K562 (cell line): Measurements from ENCODE around the gene CD34. TPM values are rescaled to one million over a fixed set of nuclear protein-coding genes. Genes with fewer than 3 reads are reported as not detected.

Experiments
- BCOR ChIP-seq: fragments of 450-650 bp; IDR thresholded peaks from 2 replicates; pipeline ENCODE4 v1.6.1; 2016
- BHLHE40 ChIP-seq: IDR thresholded peaks from 2 replicates; pipeline ENCODE4 v1.6.1; 2011; ENCODE audit warnings: low read length, improper control_type of control experiment
- BMI1 ChIP-seq: fragments of 150-350 bp; IDR thresholded peaks from 2 replicates; pipeline ENCODE4 v1.6.1; 2014; ENCODE audit warnings: low read length
- CEBPB ChIP-seq: fragments of 450-650 bp; IDR thresholded peaks from 2 replicates; pipeline ENCODE4 v1.6.1; 2016; ENCODE audit warnings: missing genetic modification characterization, missing compliant biosample characterization
- CHD1 ChIP-seq: fragments of 200-600 bp; sonication (generic); IDR thresholded peaks from one replicate; pipeline ENCODE4 v1.6.1; 2012; ENCODE audit warnings: mild to moderate bottlenecking, moderate library complexity, low read length, inconsistent platforms
- CTBP1 ChIP-seq: fragments of 450-650 bp; IDR thresholded peaks from 2 replicates; pipeline ENCODE4 v1.6.1; 2016; ENCODE audit warnings: borderline replicate concordance
- GABPB1 ChIP-seq: sonication (generic); formaldehyde crosslinking; IDR thresholded peaks from 2 replicates; pipeline ENCODE4 v1.8.0; 2022; ENCODE audit warnings: mild to moderate bottlenecking, missing genetic modification reagents
- GTF2E2 ChIP-seq: fragments of 200-800 bp; sonication (Bioruptor generic); IDR thresholded peaks from 2 replicates; pipeline ENCODE4 v1.6.1; 2016; ENCODE audit warnings: missing genetic modification characterization, missing compliant biosample characterization
- RBM14 ChIP-seq: fragments of 200-400 bp; formaldehyde crosslinking; IDR thresholded peaks from 2 replicates; pipeline ENCODE4 v1.6.1; 2018; ENCODE audit warnings: low read depth, mild to moderate bottlenecking, low read length, moderate library complexity, borderline replicate concordance; ENCODE audit not compliant: insufficient read depth
- RBM15 ChIP-seq: fragments of 200-400 bp; formaldehyde crosslinking; IDR thresholded peaks from 2 replicates; pipeline ENCODE4 v1.6.1; 2018; ENCODE audit warnings: mild to moderate bottlenecking, low read length, moderate library complexity; ENCODE audit not compliant: insufficient read depth
- SIN3B ChIP-seq: fragments of 450-650 bp; IDR thresholded peaks from 2 replicates; pipeline ENCODE4 v1.6.1; 2017; ENCODE audit warnings: low read depth, mild to moderate bottlenecking, moderate library complexity
- SOX6 ChIP-seq: fragments of 450-650 bp; IDR thresholded peaks from 2 replicates; pipeline ENCODE4 v1.6.1; 2014; ENCODE audit warnings: mild to moderate bottlenecking
- TCF7L2 ChIP-seq: fragments of 150-350 bp; IDR thresholded peaks from 2 replicates; pipeline ENCODE4 v1.6.1; 2016; ENCODE audit warnings: low read depth, mild to moderate bottlenecking, low read length, moderate library complexity
- ZNF121 ChIP-seq: sonication (generic); formaldehyde crosslinking; conservative IDR thresholded peaks from 2 replicates; pipeline ENCODE4 v1.8.0; 2022; ENCODE audit warnings: missing genetic modification reagents
- ZNF140 ChIP-seq: fragments of 250-450 bp; sonication (Bioruptor Pico); IDR thresholded peaks from 2 replicates; pipeline ENCODE4 v1.8.0; 2021; ENCODE audit warnings: moderate library complexity, mild to moderate bottlenecking, inconsistent platforms
- ZNF76 ChIP-seq: fragments of 250-450 bp; sonication (Bioruptor Pico); IDR thresholded peaks from 2 replicates; pipeline ENCODE4 v1.4.0; 2020; ENCODE audit warnings: mild to moderate bottlenecking, moderate library complexity, borderline replicate concordance
- ZSCAN29 ChIP-seq: fragments of 450-650 bp; IDR thresholded peaks from 2 replicates; pipeline ENCODE4 v1.6.1; 2017
- polyA plus RNA-seq, 8 experiments: library from polyadenylated mRNA; depleted of rRNA in 4 of 8; stranded (reverse) in 5 of 8; unstranded in 3 of 8; fragments of >200 nt; fragmentation: Nextera tagmentation in 2 of 8; fragmentation: Illumina TruSeq in 1 of 8; extraction: Ambion mirVana in 2 of 8; extraction: Trizol in 1 of 8; gene quantifications; 2 replicates each; pipeline versions ENCODE4 v1.2.1 to v1.2.3, GENCODE V29; 2011 to 2014; ENCODE audit warnings: inconsistent platforms in 1 of 8, missing spikeins in 1 of 8
- total RNA-seq, 7 experiments: library from RNA; depleted of rRNA in 6 of 7; stranded (reverse); fragments of >200 nt in 6 of 7; fragmentation: Illumina TruSeq in 2 of 7; extraction: Trizol in 2 of 7; gene quantifications; 2 replicates each; pipeline versions ENCODE4 v1.2.1 to v1.2.3, GENCODE V29; 2011 to 2021; ENCODE audit warnings: low replicate concordance in 1 of 7
- TF ChIP-seq, protein P1 (sequence below): IDR thresholded peaks from 2 replicates; pipeline ENCODE4 v1.6.1; 2011; ENCODE audit warnings: borderline replicate concordance, low read depth, mild to moderate bottlenecking, moderate library complexity, low read length; ENCODE audit not compliant: insufficient read depth, poor library complexity, severe bottlenecking
- TF ChIP-seq, protein P2 (sequence below): fragments of 450-650 bp; conservative IDR thresholded peaks from 2 replicates; pipeline ENCODE4 v1.6.1; 2016; ENCODE audit warnings: missing genetic modification characterization, low read depth, mild to moderate bottlenecking, missing compliant biosample characterization, moderate library complexity
- TF ChIP-seq, protein P3 (sequence below): fragments of 250-450 bp; sonication (Bioruptor Pico); IDR thresholded peaks from 2 replicates; pipeline ENCODE4 v1.5.1; 2021; ENCODE audit warnings: mild to moderate bottlenecking
- TF ChIP-seq, protein P4 (sequence below): sonication (generic); formaldehyde crosslinking; IDR thresholded peaks from 2 replicates; pipeline ENCODE4 v1.8.1; 2023; ENCODE audit warnings: mild to moderate bottlenecking, missing genetic modification reagents

The CD34 gene
- total and polyA plus RNA-seq, 9 of the 15 experiments (the other 6 are each of a cell fraction or from before 2014, with no cell fraction given): not detected

DNA sequence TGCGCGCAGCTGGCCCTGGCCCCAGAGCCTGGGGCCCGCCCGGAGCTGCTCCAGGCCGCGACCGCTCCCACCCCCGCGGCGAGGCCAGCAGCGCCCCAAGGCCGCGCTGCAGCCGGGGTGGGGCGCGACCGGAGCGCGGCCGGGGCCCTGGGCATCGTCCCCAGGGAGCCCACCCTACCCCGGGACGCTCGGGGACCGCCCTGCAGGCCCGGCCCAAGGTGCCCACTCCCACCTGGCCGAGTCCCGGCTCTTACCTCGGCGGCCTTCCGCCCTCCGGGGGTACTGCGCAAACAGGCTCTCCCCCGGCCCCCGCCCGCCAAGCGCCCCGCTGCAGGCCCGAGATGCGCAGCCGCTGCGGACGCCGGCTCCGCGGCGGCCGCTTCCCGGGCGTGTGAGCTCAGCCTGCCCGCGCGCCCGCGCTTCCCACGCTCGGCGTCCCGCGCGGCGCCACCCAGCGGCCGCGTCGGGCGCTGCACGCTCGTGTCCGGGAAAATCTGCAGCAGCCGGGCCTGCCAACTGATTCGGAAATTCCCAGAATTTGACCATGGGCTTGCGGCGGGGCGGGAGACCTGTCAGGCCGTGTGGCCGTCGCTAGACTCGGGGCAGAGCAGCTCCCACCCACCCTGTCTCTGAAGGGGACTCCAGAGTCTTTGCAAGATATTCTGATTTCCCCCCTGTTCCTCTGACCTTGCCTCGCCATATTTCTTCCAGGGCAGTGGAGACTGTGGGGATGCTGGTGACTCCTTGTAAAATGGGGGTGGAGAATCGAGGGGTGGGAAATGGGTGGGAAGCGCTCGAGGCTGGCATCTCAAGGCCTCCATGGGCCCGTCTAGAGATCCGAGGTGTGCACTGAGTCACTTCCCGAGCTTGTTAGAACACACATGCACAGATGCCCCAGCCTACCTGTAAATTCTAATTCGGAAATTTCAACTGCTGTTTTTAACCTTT, 41.9 kb downstream of the CD34 start (continued):
- TF ChIP-seq SOX6: 0 out of 2 replicates have a peak, but pooled peaks have one; percentile 24
- peak; percentile 46 for TF ChIP-seq CHD1
- TF ChIP-seq GTF2E2: peak; percentile 74; the same call in 1 of the 2 replicates
- TF ChIP-seq, protein P1, sequence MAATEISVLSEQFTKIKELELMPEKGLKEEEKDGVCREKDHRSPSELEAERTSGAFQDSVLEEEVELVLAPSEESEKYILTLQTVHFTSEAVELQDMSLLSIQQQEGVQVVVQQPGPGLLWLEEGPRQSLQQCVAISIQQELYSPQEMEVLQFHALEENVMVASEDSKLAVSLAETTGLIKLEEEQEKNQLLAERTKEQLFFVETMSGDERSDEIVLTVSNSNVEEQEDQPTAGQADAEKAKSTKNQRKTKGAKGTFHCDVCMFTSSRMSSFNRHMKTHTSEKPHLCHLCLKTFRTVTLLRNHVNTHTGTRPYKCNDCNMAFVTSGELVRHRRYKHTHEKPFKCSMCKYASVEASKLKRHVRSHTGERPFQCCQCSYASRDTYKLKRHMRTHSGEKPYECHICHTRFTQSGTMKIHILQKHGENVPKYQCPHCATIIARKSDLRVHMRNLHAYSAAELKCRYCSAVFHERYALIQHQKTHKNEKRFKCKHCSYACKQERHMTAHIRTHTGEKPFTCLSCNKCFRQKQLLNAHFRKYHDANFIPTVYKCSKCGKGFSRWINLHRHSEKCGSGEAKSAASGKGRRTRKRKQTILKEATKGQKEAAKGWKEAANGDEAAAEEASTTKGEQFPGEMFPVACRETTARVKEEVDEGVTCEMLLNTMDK: peak; percentile 87
- TF ChIP-seq GABPB1 (CRISPR knock-in tag): no peak
- peak; percentile 93 for TF ChIP-seq CTBP1
- TF ChIP-seq BCOR: no peak
- TF ChIP-seq ZNF121: no peak
- no peak for TF ChIP-seq ZSCAN29
- peak; percentile 43; the same call in 1 of the 2 replicates for TF ChIP-seq SIN3B
- TF ChIP-seq TCF7L2: no peak
- TF ChIP-seq ZNF140: no peak
- TF ChIP-seq ZNF76 (CRISPR knock-in tag): no peak; the same call in 1 of the 2 replicates
- TF ChIP-seq, protein P2, sequence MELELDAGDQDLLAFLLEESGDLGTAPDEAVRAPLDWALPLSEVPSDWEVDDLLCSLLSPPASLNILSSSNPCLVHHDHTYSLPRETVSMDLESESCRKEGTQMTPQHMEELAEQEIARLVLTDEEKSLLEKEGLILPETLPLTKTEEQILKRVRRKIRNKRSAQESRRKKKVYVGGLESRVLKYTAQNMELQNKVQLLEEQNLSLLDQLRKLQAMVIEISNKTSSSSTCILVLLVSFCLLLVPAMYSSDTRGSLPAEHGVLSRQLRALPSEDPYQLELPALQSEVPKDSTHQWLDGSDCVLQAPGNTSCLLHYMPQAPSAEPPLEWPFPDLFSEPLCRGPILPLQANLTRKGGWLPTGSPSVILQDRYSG (tag): no peak
- no peak for TF ChIP-seq CEBPB
- TF ChIP-seq RBM14: no peak
- TF ChIP-seq BHLHE40: 0 out of 2 replicates have a peak, but pooled peaks have one; percentile 10
- TF ChIP-seq RBM15: no peak
- TF ChIP-seq BMI1: no peak
- TF ChIP-seq, protein P3, sequence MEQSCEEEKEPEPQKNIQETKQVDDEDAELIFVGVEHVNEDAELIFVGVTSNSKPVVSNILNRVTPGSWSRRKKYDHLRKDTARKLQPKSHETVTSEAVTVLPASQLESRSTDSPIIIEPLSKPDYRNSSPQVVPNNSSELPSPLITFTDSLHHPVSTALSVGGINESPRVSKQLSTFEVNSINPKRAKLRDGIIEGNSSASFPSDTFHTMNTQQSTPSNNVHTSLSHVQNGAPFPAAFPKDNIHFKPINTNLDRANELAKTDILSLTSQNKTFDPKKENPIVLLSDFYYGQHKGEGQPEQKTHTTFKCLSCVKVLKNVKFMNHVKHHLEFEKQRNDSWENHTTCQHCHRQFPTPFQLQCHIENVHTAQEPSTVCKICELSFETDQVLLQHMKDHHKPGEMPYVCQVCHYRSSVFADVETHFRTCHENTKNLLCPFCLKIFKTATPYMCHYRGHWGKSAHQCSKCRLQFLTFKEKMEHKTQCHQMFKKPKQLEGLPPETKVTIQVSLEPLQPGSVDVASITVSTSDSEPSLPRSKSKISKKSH: no peak
- TF ChIP-seq, protein P4, sequence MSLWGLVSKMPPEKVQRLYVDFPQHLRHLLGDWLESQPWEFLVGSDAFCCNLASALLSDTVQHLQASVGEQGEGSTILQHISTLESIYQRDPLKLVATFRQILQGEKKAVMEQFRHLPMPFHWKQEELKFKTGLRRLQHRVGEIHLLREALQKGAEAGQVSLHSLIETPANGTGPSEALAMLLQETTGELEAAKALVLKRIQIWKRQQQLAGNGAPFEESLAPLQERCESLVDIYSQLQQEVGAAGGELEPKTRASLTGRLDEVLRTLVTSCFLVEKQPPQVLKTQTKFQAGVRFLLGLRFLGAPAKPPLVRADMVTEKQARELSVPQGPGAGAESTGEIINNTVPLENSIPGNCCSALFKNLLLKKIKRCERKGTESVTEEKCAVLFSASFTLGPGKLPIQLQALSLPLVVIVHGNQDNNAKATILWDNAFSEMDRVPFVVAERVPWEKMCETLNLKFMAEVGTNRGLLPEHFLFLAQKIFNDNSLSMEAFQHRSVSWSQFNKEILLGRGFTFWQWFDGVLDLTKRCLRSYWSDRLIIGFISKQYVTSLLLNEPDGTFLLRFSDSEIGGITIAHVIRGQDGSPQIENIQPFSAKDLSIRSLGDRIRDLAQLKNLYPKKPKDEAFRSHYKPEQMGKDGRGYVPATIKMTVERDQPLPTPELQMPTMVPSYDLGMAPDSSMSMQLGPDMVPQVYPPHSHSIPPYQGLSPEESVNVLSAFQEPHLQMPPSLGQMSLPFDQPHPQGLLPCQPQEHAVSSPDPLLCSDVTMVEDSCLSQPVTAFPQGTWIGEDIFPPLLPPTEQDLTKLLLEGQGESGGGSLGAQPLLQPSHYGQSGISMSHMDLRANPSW (CRISPR knock-in tag): peak; percentile 50; the same call in 1 of the 2 replicates
